SKM-1 treated with dmso at 0.1 percent for 144 hours (cell line): ENCODE results near the gene PDE6A.
"Not testable (repeated sequence)": the region's sequence is repeated elsewhere in the genome, so short reads cannot be mapped to it uniquely, and the experiment has no call there.

Source experiments
- DNase-seq: peaks from one replicate; lab custom pipeline; 2025; ENCODE audit not compliant: unreplicated experiment; lab: John Stamatoyannopoulos, UW

The PDE6A gene

DNA sequence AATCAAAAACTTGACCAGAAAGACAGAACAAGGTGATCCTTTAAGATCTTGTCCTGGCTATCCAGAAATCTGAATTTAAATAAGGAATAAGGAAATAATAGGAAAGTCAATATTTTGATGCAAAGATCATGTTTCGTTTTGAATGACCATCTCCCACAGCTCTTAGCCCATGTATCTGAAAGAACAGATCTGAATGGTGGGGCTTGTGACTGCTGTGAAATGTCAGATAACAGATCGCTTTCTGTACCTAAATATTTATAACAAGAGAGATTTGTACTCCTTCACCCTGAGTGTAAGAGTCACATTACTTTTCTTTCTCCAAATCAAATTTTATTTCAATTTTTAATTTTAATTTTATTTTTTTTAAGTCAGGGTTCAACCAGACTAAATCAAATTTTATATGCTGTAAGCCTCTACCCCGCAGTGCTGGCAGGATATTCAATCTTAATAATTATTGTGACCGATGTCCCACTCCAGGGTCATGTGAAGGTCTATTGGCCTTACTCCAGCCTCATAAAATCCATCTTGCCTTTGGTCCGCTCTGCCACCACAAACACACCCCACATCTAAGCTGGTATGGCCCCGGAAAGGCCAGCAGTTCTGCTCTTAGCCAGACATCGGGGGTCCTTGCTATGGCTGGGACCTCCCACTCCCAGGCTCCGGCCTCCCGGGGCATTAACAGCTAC, 9.0 kb upstream of the PDE6A start:
- no peak for DNase-seq

- no peak for DNase-seq
These were observed 6.7 kb upstream of the PDE6A start for GRCh38 chr5:149951138-149951749.

- DNase-seq: no peak
These were observed 4.4 kb upstream of the PDE6A start for GRCh38 chr5:149948993-149949392.

- no peak for DNase-seq
These were observed 1.5 kb upstream of the PDE6A start for GRCh38 chr5:149946118-149946517.

- not testable (repeated sequence) for DNase-seq
These were observed 1.2 kb downstream of the PDE6A start for GRCh38 chr5:149943177-149943949.

DNA sequence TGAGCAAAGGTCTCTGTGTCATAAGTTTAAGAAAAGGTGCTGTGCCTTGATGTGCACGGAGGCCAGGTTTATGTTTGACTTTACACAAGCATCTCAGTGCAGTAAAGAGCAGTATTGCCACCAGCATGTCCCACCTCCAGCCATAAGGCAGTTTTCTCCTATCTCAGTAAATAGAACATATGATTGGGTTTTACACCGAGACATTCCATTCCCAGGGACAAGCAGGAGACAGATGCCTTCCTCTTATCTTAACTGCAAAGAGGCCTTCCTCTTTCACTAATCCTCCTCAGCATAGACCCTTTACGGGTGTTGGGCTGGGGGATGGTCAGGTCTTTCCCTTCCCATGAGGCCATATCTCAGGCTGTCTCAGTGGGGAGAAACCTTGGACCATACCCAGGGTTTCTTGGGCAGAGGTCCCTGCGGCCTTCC, 1.8 kb downstream of the PDE6A start:
- DNase-seq: not testable (repeated sequence)

DNA sequence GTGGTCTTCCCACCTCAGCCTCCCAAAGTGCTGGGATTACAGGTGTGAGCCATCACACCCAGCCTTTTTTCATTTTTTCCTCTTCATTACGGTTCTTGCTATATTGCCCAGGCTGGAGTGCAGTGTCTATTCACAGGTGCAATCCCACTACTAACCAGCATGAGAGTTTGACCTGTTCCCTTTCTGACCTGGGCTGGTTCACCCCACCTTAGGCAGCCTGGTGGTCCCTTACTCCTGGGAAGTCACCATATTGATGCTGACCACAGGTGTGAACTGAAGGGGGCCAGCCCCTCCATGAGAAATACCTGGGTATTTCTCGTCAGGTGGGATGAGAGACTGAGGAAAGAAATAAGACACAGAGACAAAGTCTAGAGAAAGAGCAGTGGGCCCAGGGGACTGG, 2.4 kb downstream of the PDE6A start:
- no peak for DNase-seq

DNA sequence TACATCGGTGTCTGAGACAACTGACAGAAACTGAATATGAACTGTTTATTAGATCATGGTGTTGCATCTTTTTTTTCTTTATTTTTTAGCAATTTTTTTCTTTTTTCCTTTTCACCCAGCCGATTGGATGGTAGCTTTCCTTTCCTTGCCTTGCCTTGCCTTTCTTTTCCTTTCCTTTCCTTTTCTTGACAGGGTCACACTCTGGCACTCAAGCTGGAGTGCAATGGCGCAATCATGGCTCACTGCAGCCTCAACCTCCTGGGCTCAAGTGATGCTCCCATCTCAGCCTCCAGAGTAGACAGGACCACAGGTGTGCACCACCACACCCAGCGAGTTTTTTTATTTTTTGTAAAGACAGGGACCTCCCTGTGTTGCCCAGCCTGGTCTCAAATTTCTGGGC, 2.8 kb downstream of the PDE6A start:
- no peak for DNase-seq

GRCh38 chr5:149940941-149941644, 3.5 kb downstream of the PDE6A start:
- no peak for DNase-seq

DNA sequence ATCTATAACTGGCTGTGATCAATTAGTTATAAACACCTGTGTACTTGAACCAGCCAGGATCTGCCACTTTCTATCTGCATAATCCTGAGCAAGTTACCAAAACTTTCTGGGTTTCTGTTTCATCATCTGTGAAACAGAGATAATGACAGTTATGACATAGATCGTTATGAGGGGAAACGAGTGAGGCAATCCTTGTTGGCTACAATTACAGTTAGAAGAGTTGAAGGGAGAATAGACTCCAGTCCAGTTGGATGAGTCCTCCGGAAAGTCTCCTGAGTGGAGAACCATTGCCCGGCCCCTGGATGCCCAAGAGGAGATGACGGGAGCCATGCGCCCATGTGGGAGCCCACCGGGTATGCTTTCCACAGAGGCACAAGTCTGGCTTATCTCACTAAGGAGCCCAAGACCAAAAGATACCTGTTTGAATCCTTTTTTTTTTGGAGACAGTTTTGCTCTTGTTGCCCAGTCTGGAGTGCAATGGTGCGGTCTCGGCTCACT, 4.5 kb downstream of the PDE6A start:
- peak; percentile 93 for DNase-seq

- DNase-seq: peak; percentile 13
These were observed 5.0 kb downstream of the PDE6A start for GRCh38 chr5:149939546-149939945.

DNA sequence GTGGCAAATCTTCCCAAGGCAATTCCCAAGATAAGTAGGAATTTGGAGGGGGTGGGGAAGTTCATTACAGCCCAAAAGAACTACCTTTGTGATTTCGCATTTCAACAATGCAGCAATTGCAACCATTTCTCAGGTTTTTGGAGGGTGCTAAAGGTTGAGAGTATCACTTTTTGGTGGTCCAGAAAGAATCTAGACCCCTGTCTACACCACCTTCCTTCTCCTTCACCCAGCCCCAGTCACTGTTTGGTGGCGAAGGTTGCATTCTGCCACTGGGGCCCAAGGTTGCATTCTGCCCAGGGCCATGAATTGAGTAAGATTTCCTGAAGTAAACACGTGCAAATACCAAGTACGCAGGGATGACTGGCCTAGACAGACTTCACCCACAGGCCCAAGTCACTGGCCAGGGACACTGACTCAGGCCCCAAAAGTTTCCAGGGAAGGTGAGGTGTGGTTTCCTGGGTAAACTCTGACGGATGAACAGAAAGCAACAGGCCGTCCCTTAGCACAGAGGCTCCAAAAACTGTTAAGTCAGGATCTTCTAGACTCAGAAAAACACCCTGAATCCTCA, 5.7 kb downstream of the PDE6A start:
- peak; percentile 58 for DNase-seq

DNA sequence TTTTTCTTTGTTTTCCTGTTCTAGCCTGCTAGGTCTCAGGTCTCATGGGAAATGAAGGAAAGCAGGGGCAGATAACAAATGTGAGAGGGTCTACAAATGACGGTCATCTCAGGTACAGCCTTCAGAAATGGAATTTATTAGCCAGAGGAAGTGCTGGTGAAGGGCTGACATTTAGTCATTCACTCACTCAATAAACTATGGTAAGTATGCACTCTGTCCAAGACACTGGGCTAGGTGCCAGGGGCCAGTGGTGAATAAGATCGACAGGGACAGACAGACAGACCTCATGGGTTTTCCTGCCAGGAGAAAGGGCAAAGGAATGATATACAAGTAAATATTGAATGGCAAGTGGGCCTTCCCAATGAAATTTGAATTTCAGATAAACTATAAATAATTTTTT, 6.3 kb downstream of the PDE6A start:
- no peak for DNase-seq

- no peak for DNase-seq
These were observed 7.0 kb downstream of the PDE6A start for GRCh38 chr5:149937610-149938009.

DNA sequence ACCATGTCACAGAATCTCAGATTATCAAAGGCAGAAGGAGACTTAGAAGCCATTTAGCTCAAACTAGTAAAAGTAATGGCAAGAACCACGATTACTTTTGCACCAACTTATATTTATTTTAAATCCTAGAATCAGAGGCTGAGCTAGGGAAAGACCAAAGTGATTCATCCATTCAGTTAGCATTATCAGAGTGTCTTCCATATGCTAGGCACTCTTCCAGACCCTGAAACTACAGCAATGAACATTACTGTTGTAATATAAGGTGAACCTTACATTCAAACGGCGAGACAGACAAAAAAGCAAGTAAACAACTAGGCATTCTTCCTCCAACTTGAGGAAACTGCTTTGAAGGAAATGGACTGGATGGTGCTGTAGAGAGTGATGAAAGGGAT, 7.9 kb downstream of the PDE6A start:
- no peak for DNase-seq

- DNase-seq: no peak
These were observed 8.4 kb downstream of the PDE6A start for GRCh38 chr5:149936044-149936699.

DNA sequence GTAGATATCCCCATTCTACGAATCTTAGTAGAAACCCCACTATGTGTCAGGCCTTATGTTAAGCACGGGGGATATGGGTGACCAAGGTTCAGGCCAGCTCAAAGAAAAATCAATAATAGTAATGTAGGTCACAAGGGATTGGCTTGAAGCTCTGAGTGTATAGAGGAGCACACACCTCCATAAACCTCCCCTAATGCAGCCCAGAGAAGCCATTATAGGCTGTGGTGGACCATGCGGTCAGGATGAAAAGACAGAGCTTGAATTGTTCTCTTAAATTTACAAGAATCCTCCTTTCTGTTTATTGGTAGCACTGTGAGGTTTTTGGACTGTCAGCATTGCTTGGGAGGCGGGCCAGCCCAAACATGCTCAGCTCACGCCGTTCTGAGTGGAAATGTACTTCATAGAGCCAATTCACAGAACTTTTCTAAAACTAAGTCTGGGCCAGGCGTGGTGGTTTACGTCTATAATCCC, 9.1 kb downstream of the PDE6A start:
- DNase-seq: no peak

- no peak for DNase-seq
These were observed 11.9 kb downstream of the PDE6A start for GRCh38 chr5:149932445-149933350.

DNA sequence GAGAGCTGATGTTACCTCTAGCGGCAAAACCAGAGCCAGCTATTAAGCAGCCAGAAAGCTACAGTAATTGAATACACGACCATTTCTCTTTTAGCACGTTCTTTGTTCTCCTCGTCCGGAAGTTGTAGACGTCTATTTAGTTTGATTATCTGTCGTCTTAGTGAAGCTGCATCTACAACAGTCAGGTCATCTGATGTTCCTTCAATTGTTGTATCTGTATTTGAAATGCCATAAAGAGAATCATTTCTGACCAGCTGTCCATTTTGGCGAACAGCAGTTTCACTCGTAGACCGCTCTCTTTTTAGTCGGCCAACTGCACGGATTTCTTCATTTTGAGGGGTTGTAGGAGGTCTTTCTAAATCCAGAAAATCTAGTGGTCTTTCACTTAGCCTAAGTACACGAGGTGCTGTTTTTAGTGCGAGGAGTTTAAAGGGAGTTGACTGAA, 12.6 kb downstream of the PDE6A start:
- no peak for DNase-seq
